Osteocyte (in vitro differentiated cells): ENCODE data around the gene UBA52. TPM values are rescaled to one million over a fixed set of nuclear protein-coding genes. Genes with fewer than 3 reads are reported as not detected.
A peak's percentile ranks its signal among the peaks of the same experiment; 100 is the strongest.

Experiments used
- DNase-seq: peaks from one replicate; pipeline ENCODE4 v3.0.0; 2021; ENCODE audit warnings: mixed read lengths; ENCODE audit not compliant: unreplicated experiment; ENCODE audit errors: extremely low spot score
- H3K27ac Mint-ChIP-seq: one replicate; pipeline ENCODE4 v1.8.0; 2021; ENCODE audit warnings: mild to moderate bottlenecking, mixed read lengths; ENCODE audit not compliant: unreplicated experiment
- H3K27me3 Mint-ChIP-seq: one replicate; pipeline ENCODE4 v1.8.0; 2021; ENCODE audit warnings: mixed read lengths; ENCODE audit not compliant: unreplicated experiment
- H3K36me3 Mint-ChIP-seq: one replicate; pipeline ENCODE4 v1.8.0; 2021; ENCODE audit warnings: mixed read lengths; ENCODE audit not compliant: unreplicated experiment
- H3K4me1 Mint-ChIP-seq: one replicate; pipeline ENCODE4 v1.8.0; 2021; ENCODE audit warnings: mixed read lengths; ENCODE audit not compliant: unreplicated experiment
- H3K4me3 Mint-ChIP-seq: one replicate; pipeline ENCODE4 v1.8.0; 2021; ENCODE audit warnings: mild to moderate bottlenecking, moderate library complexity, mixed read lengths; ENCODE audit not compliant: unreplicated experiment
- H3K9me3 Mint-ChIP-seq: one replicate; pipeline ENCODE4 v1.8.0; 2021; ENCODE audit warnings: mixed read lengths; ENCODE audit not compliant: unreplicated experiment
- CTCF ChIP-seq: fragments of 200-600 bp; sonication (generic); IDR thresholded peaks from 2 replicates; pipeline ENCODE4 v1.5.0; 2021; ENCODE audit warnings: antibody characterized with exemption, mild to moderate bottlenecking, moderate library complexity
- total RNA-seq: library from RNA; stranded (reverse); gene quantifications from 2 replicates; pipeline ENCODE4 v1.2.1, GENCODE V29; 2021

UBA52 gene
- total RNA-seq, 1 donor from 2014 or later = 1,081 TPM

GRCh38 chr19:18610245-18610555, 38.5 kb downstream of the UBA52 start:
- Mint-ChIP-seq H3K36me3 (peaks cover 4% of the 10 kb centered on the region), H3K27ac (no peak overlapping the region), H3K27me3 (peaks cover 53% of the 10 kb centered on the region), H3K4me3 (no peak overlapping the region), H3K9me3 (no peaks in the 10 kb centered on the region), H3K4me1 (peaks cover 25% of the 10 kb centered on the region)
- TF ChIP-seq CTCF = no peak
- no peak for DNase-seq

- H3K9me3 Mint-ChIP-seq = no peaks in the 10 kb centered on the region
- no peak for TF ChIP-seq CTCF
- H3K4me3 Mint-ChIP-seq = peak overlapping the region; percentile 10
- no peak for DNase-seq
- peaks cover 23% of the 10 kb centered on the region for H3K4me1 Mint-ChIP-seq
- peaks cover 50% of the 10 kb centered on the region for H3K27me3 Mint-ChIP-seq
- H3K36me3 Mint-ChIP-seq = peaks cover 4% of the 10 kb centered on the region
- H3K27ac Mint-ChIP-seq = no peak overlapping the region
Observed at GRCh38 chr19:18610556-18611326, 39.1 kb downstream of the UBA52 start.

GRCh38 chr19:18611327-18612050, 39.8 kb downstream of the UBA52 start:
- Mint-ChIP-seq H3K9me3 (no peaks in the 10 kb centered on the region), H3K4me3 (peak overlapping the region; percentile 10), H3K4me1 (peaks cover 23% of the 10 kb centered on the region), H3K27ac (no peak overlapping the region), H3K27me3 (peaks cover 50% of the 10 kb centered on the region), H3K36me3 (peaks cover 4% of the 10 kb centered on the region)
- no peak for TF ChIP-seq CTCF
- no peak for DNase-seq

GRCh38 chr19:18612051-18612771, 40.6 kb downstream of the UBA52 start:
- peaks cover 20% of the 10 kb centered on the region for H3K4me1 Mint-ChIP-seq
- no peak for DNase-seq
- no peaks in the 10 kb centered on the region for H3K9me3 Mint-ChIP-seq
- H3K27me3 Mint-ChIP-seq = peaks cover 50% of the 10 kb centered on the region
- peaks cover 4% of the 10 kb centered on the region for H3K36me3 Mint-ChIP-seq
- no peak for TF ChIP-seq CTCF
- H3K4me3 Mint-ChIP-seq = peak overlapping the region; percentile 73
- H3K27ac Mint-ChIP-seq = no peak overlapping the region
